ENCODE results near the gene KNTC1.

DNA sequence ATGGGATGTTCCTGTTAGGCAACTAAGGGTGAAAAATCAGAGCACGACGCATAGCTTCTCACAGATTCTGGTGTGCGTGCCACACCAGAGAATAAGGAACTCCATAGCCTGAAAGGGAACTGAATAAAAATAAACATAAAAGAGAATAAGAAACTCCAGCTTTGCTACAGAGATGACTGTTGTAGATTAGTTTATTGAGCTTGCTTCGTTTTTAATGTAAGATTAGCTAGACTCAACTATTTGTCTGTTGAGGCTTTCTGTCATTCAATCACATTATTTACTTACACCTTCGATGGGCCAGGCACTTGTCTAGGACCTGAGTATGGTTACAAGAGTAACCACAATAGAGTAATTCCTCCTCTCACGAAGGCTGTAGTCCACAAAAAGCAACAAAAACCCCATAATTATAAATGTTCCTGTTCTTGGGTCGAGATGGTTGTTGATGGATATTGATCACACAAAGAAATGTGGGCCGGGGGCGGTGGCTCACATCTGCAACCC, 25.5 kb upstream of the KNTC1 start:
- TF ChIP-seq, protein P1, sequence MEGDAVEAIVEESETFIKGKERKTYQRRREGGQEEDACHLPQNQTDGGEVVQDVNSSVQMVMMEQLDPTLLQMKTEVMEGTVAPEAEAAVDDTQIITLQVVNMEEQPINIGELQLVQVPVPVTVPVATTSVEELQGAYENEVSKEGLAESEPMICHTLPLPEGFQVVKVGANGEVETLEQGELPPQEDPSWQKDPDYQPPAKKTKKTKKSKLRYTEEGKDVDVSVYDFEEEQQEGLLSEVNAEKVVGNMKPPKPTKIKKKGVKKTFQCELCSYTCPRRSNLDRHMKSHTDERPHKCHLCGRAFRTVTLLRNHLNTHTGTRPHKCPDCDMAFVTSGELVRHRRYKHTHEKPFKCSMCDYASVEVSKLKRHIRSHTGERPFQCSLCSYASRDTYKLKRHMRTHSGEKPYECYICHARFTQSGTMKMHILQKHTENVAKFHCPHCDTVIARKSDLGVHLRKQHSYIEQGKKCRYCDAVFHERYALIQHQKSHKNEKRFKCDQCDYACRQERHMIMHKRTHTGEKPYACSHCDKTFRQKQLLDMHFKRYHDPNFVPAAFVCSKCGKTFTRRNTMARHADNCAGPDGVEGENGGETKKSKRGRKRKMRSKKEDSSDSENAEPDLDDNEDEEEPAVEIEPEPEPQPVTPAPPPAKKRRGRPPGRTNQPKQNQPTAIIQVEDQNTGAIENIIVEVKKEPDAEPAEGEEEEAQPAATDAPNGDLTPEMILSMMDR (conservative IDR thresholded peaks at IDR 0.05; ENCODE audit: low read depth, low read length) = no peak
- TF ChIP-seq EZH2 (IDR thresholded peaks at IDR 0.05; ENCODE audit: borderline replicate concordance, low read depth, low read length, poor library complexity, severe bottlenecking) = no peak
